Panc1 (cell line): ENCODE data around the gene MAST4.

Experiments
- POLR2AphosphoS5 ChIP-seq: IDR thresholded peaks from 2 replicates; pipeline ENCODE4 v1.6.1; 2012; ENCODE audit warnings: mild to moderate bottlenecking, low read depth, low read length, moderate library complexity
- SIN3A ChIP-seq: IDR thresholded peaks from 2 replicates; pipeline ENCODE4 v1.6.1; 2012; ENCODE audit warnings: low read depth, mild to moderate bottlenecking, low read length, moderate library complexity, borderline replicate concordance; ENCODE audit not compliant: insufficient read depth
- TF ChIP-seq, protein P1 (sequence below): fragments of 450-650 bp; IDR thresholded peaks from 2 replicates; pipeline ENCODE4 v1.5.1; 2017; ENCODE audit warnings: mild to moderate bottlenecking

DNA sequence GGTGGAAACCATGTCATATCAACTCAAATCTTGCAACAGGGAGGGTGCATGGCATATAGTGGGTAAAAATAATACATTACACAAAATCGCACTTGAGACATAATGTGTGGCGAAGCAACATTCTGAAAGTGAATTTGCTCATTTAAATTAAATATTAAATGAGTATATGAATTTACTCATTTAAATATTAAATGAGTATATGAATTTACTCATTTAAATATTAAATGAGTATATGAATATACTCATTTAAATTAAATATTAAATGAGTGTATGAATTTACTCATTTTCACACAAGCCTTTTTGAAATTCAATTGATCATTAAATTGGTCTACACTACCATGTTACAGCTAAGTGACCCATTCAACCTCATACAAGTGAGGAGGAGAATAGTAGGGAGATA lies 10.5 kb downstream of the MAST4 start:
- TF ChIP-seq, protein P1, sequence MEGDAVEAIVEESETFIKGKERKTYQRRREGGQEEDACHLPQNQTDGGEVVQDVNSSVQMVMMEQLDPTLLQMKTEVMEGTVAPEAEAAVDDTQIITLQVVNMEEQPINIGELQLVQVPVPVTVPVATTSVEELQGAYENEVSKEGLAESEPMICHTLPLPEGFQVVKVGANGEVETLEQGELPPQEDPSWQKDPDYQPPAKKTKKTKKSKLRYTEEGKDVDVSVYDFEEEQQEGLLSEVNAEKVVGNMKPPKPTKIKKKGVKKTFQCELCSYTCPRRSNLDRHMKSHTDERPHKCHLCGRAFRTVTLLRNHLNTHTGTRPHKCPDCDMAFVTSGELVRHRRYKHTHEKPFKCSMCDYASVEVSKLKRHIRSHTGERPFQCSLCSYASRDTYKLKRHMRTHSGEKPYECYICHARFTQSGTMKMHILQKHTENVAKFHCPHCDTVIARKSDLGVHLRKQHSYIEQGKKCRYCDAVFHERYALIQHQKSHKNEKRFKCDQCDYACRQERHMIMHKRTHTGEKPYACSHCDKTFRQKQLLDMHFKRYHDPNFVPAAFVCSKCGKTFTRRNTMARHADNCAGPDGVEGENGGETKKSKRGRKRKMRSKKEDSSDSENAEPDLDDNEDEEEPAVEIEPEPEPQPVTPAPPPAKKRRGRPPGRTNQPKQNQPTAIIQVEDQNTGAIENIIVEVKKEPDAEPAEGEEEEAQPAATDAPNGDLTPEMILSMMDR = no peak
- TF ChIP-seq POLR2AphosphoS5 (no peak), SIN3A (no peak)
